ENCODE results near the gene ST8SIA1.

The ST8SIA1 gene

DNA sequence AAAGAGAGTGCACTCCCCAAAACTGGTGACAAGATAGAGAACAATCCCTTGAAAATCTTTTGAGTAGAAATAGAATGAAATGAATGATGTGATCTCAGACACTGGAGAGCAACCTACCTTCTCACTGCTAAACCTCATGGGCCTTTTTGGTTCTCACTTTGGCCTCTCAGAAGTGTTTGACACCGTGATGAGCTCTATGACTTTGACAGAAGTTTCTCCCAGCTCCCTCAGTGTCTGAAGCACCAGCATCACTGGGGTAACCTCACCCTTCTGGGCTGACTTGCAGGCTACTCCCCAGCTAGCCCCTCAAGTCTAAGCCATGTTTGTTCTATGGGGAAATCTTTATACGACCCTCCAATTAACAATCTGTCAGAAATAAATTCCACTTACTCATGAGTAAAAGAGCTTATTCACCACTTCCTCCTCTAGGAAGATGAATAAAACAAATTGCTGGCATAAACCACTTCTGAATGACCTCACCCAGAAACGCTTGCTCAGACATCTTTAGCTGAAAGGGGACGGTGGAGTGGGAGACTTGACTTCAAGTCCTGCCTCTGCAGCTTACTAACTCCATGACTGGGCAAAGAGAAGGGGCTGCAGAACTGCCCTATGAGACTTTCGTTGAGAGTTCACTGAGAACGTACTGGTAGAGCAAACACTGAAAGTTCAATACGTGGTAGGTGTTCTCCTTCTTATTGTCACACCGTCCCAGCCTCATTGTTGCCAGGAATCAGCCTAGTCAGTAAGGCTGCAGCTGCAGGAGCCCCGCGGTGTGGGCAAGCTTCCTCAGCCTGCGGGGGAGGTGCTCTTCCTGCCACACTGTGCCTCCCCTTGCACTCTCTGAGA, 46.5 kb downstream of the ST8SIA1 start:
- DNase-seq (ENCODE audit: extremely low spot score) = peak; percentile 6
- CTCF ChIA-PET = interaction anchor here (1.2 kb wide), 1 partner anchor 47 kb away, joined by 5 read pairs; no protein-coding TSS in a partner anchor
- POLR2A ChIA-PET = no interaction called here
- TF ChIP-seq LEF1 (IDR thresholded peaks at IDR 0.05; ENCODE audit: borderline replicate concordance) = no peak
- TF ChIP-seq BHLHE40 (IDR thresholded peaks at IDR 0.05; ENCODE audit: borderline replicate concordance) = no peak
- no peak for TF ChIP-seq ELF4 (IDR thresholded peaks at IDR 0.05)
- TF ChIP-seq FOXM1 (IDR thresholded peaks at IDR 0.05; ENCODE audit: borderline replicate concordance) = no peak
- no peak for TF ChIP-seq L3MBTL2 (conservative IDR thresholded peaks at IDR 0.05)
- TF ChIP-seq, protein P1, sequence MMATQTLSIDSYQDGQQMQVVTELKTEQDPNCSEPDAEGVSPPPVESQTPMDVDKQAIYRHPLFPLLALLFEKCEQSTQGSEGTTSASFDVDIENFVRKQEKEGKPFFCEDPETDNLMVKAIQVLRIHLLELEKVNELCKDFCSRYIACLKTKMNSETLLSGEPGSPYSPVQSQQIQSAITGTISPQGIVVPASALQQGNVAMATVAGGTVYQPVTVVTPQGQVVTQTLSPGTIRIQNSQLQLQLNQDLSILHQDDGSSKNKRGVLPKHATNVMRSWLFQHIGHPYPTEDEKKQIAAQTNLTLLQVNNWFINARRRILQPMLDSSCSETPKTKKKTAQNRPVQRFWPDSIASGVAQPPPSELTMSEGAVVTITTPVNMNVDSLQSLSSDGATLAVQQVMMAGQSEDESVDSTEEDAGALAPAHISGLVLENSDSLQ (IDR thresholded peaks at IDR 0.05) = no peak

GRCh38 chr12:22287101-22287500, 47.4 kb downstream of the ST8SIA1 start:
- CTCF ChIA-PET = no interaction called here
- TF ChIP-seq, protein P1 (IDR thresholded peaks at IDR 0.05) = no peak
- TF ChIP-seq FOXA1 (IDR thresholded peaks at IDR 0.05) = no peak
- no peak for TF ChIP-seq FOXM1 (IDR thresholded peaks at IDR 0.05; ENCODE audit: borderline replicate concordance)
- no peak for TF ChIP-seq SP1 (IDR thresholded peaks at IDR 0.05)
- no peak for TF ChIP-seq ARNT (IDR thresholded peaks at IDR 0.05)
- no peak for TF ChIP-seq HDGF (IDR thresholded peaks at IDR 0.05; ENCODE audit: borderline replicate concordance)
- TF ChIP-seq ELF4 (IDR thresholded peaks at IDR 0.05) = no peak
- TF ChIP-seq SUZ12 (IDR thresholded peaks at IDR 0.05) = no peak
- TF ChIP-seq TARDBP (IDR thresholded peaks at IDR 0.05) = no peak
- no peak for TF ChIP-seq L3MBTL2 (conservative IDR thresholded peaks at IDR 0.05)
- no peak for TF ChIP-seq ZNF384 (IDR thresholded peaks at IDR 0.05)
- TF ChIP-seq CTBP1 (IDR thresholded peaks at IDR 0.05; ENCODE audit: borderline replicate concordance) = no peak
- no peak for TF ChIP-seq FOXK2 (IDR thresholded peaks at IDR 0.05)
- TF ChIP-seq LEF1 (IDR thresholded peaks at IDR 0.05; ENCODE audit: borderline replicate concordance) = no peak
- no peak for TF ChIP-seq NFRKB (IDR thresholded peaks at IDR 0.05)
- no peak for TF ChIP-seq BHLHE40 (IDR thresholded peaks at IDR 0.05; ENCODE audit: borderline replicate concordance)
- POLR2A ChIA-PET = no interaction called here
- DNase-seq (ENCODE audit: extremely low spot score) = no peak

GRCh38 chr12:22286569-22286968, 47.9 kb downstream of the ST8SIA1 start:
- no peak for DNase-seq (ENCODE audit: extremely low spot score)
- POLR2A ChIA-PET = no interaction called here
- CTCF ChIA-PET = no interaction called here

DNA sequence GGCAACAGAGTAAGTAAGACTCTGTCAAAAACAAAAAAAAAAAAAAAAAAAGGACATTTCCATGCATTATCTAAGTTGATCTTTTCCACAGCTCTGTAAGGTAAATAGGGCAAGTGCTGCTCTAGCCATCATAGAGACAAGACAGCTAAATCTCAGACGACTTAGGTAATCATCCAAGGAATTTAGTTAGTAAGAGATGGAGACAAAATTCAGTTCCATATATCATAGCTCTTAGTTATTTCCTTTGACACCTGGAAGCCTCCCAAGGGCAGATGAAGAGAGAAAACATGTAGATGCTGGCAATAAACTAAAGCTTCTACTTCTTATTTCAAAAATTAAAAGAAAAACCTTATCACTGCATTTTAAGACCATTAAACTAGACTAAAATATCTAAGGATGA, 48.7 kb downstream of the ST8SIA1 start:
- POLR2A ChIA-PET = no interaction called here
- CTCF ChIA-PET = interaction anchor here (0.6 kb wide), 1 partner anchor 70 kb away, joined by 4 read pairs; no protein-coding TSS in a partner anchor
- TF ChIP-seq, protein P1 (IDR thresholded peaks at IDR 0.05) = no peak
- TF ChIP-seq SUZ12 (IDR thresholded peaks at IDR 0.05) (no peak), L3MBTL2 (conservative IDR thresholded peaks at IDR 0.05) (no peak), ARNT (IDR thresholded peaks at IDR 0.05) (no peak), FOXK2 (IDR thresholded peaks at IDR 0.05) (no peak), HDGF (IDR thresholded peaks at IDR 0.05; ENCODE audit: borderline replicate concordance) (no peak), ELF4 (IDR thresholded peaks at IDR 0.05) (no peak), FOXM1 (IDR thresholded peaks at IDR 0.05; ENCODE audit: borderline replicate concordance) (no peak), BHLHE40 (IDR thresholded peaks at IDR 0.05; ENCODE audit: borderline replicate concordance) (no peak), TARDBP (IDR thresholded peaks at IDR 0.05) (no peak), LEF1 (IDR thresholded peaks at IDR 0.05; ENCODE audit: borderline replicate concordance) (no peak)
- no peak for DNase-seq (ENCODE audit: extremely low spot score)

More at GRCh38 chr12:22286569-22286968, 47.9 kb downstream of the ST8SIA1 start:
- TF ChIP-seq CTBP1 (IDR thresholded peaks at IDR 0.05; ENCODE audit: borderline replicate concordance) = no peak
- TF ChIP-seq HDGF (IDR thresholded peaks at IDR 0.05; ENCODE audit: borderline replicate concordance) = no peak
- TF ChIP-seq FOXA1 (IDR thresholded peaks at IDR 0.05) = no peak
- no peak for TF ChIP-seq NFRKB (IDR thresholded peaks at IDR 0.05)
- no peak for TF ChIP-seq ZNF384 (IDR thresholded peaks at IDR 0.05)
- TF ChIP-seq ARNT (IDR thresholded peaks at IDR 0.05) = no peak
- no peak for TF ChIP-seq BHLHE40 (IDR thresholded peaks at IDR 0.05; ENCODE audit: borderline replicate concordance)

GRCh38 chr12:22284871-22285270, 49.6 kb downstream of the ST8SIA1 start:
- DNase-seq (ENCODE audit: extremely low spot score) = no peak
- ChIA-PET POLR2A (no interaction called here), CTCF (no interaction called here)
- no peak for TF ChIP-seq HDGF (IDR thresholded peaks at IDR 0.05; ENCODE audit: borderline replicate concordance)
- no peak for TF ChIP-seq NFRKB (IDR thresholded peaks at IDR 0.05)
- TF ChIP-seq FOXK2 (IDR thresholded peaks at IDR 0.05) = no peak
- TF ChIP-seq LEF1 (IDR thresholded peaks at IDR 0.05; ENCODE audit: borderline replicate concordance) = no peak
- TF ChIP-seq SUZ12 (IDR thresholded peaks at IDR 0.05) = no peak
- TF ChIP-seq, protein P1 (IDR thresholded peaks at IDR 0.05) = no peak
- no peak for TF ChIP-seq CTBP1 (IDR thresholded peaks at IDR 0.05; ENCODE audit: borderline replicate concordance)
- TF ChIP-seq ARNT (IDR thresholded peaks at IDR 0.05) = no peak

- TF ChIP-seq FOXK2 (IDR thresholded peaks at IDR 0.05) (no peak), NFRKB (IDR thresholded peaks at IDR 0.05) (no peak), L3MBTL2 (conservative IDR thresholded peaks at IDR 0.05) (no peak), SP1 (IDR thresholded peaks at IDR 0.05) (no peak), TARDBP (IDR thresholded peaks at IDR 0.05) (no peak), CTBP1 (IDR thresholded peaks at IDR 0.05; ENCODE audit: borderline replicate concordance) (no peak), FOXA1 (IDR thresholded peaks at IDR 0.05) (no peak), ZNF384 (IDR thresholded peaks at IDR 0.05) (no peak), FOXM1 (IDR thresholded peaks at IDR 0.05; ENCODE audit: borderline replicate concordance) (no peak), ELF4 (IDR thresholded peaks at IDR 0.05) (no peak)
- TF ChIP-seq, protein P1 (IDR thresholded peaks at IDR 0.05) = no peak
- no peak for DNase-seq (ENCODE audit: extremely low spot score)
- ChIA-PET CTCF (no interaction called here), POLR2A (no interaction called here)
Measured at GRCh38 chr12:22283508-22283907, 51.0 kb downstream of the ST8SIA1 start.
